CD1c-positive myeloid dendritic cell (primary cell): Measurements from ENCODE around the gene NKX1-1.
"Not testable (repeated sequence)": the region's sequence is repeated elsewhere in the genome, so short reads cannot be mapped to it uniquely, and the experiment has no call there.

Experiments
- DNase-seq: peaks from one replicate; pipeline ENCODE4 v3.0.0-alpha.2; 2016; ENCODE audit errors: extremely low spot score

NKX1-1 gene

GRCh38 chr4:1404573-1405253, 1.5 kb downstream of the NKX1-1 start:
- DNase-seq, result no peak

- no peak for DNase-seq
Observed at GRCh38 chr4:1403591-1404572, 2.4 kb downstream of the NKX1-1 start.

- no peak for DNase-seq
Observed at GRCh38 chr4:1403177-1403583, 3.1 kb downstream of the NKX1-1 start.

GRCh38 chr4:1402516-1403091, 3.6 kb downstream of the NKX1-1 start:
- no peak for DNase-seq

- DNase-seq, result no peak
Observed at GRCh38 chr4:1402021-1402515, 4.2 kb downstream of the NKX1-1 start.

GRCh38 chr4:1401409-1402020, 4.7 kb downstream of the NKX1-1 start:
- no peak for DNase-seq

GRCh38 chr4:1400831-1401408, 5.3 kb downstream of the NKX1-1 start:
- no peak for DNase-seq

GRCh38 chr4:1400191-1400805, 5.9 kb downstream of the NKX1-1 start:
- no peak for DNase-seq

- no peak for DNase-seq
Observed at GRCh38 chr4:1399508-1400190, 6.6 kb downstream of the NKX1-1 start.

- DNase-seq, result no peak
Observed at GRCh38 chr4:1398681-1399507, 7.3 kb downstream of the NKX1-1 start.

- DNase-seq, result no peak
Observed at GRCh38 chr4:1396806-1397455, 9.3 kb downstream of the NKX1-1 start.

GRCh38 chr4:1395941-1396805, 10.1 kb downstream of the NKX1-1 start:
- DNase-seq, result no peak

- DNase-seq, result not testable (repeated sequence)
Observed at GRCh38 chr4:1395389-1395820, 10.8 kb downstream of the NKX1-1 start.

GRCh38 chr4:1394554-1395388, 11.5 kb downstream of the NKX1-1 start:
- DNase-seq, result not testable (repeated sequence)

GRCh38 chr4:1393866-1394265, 12.4 kb downstream of the NKX1-1 start:
- no peak for DNase-seq

GRCh38 chr4:1393363-1393762, 12.9 kb downstream of the NKX1-1 start:
- DNase-seq, result not testable (repeated sequence)
